ENCODE measurements around the gene MOGAT3. TPM values are rescaled to one million over a fixed set of nuclear protein-coding genes. Genes with fewer than 3 reads are reported as not detected.

MOGAT3 gene
- not detected for total RNA-seq
- under 1 TPM in 1 of 2 donors, not detected in 1; 0.12 TPM for polyA plus RNA-seq (ENCODE audit: insufficient read length in 2 of 2)
- long read RNA-seq, donor 1 = 0 reads
- long read RNA-seq, donor 2 = 0 reads
- long read RNA-seq, donor 3 = 0 reads
- long read RNA-seq, donor 4 = 0 reads

DNA sequence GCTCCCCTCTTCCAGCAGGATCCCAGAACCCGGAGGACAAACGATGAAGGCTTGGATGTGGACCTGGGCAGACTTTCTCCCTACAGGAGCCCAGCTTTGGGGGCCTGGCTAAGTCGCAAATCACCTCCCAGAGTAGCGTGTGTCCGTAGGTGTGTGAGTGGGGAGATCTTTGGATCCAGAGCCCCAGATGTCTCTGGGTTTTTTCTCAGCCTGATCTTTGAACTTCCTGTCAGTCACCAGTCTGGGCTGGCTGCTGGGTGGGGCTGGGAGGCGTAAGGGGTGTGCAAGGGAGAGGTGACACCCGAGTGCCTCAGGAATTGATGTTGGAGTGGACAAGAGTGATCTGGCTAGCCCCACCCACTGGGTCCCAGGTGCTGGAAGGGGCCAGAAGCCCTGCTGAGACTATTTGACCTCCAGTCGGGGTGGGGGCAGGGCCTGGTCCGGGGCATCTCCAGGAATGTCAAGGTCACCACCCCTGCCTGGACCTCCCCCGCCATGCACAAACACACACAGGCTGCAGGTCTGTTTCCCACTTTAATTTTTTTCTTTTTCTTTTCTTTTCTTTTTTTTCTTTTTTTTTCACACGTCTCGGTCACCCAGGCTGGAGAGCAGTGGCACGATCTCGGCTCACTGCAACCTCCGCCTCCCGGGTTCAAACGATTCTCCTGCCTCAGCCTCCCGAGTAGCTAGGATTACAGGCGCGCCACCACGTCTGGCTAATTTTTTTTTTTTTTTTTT lies at the start of gene MOGAT3:
Gene MOGAT3 (minus strand): TSS at position 175 of the 738 bp plus-strand sequence. CDS start 182 bp downstream, outside the sequence.
- H3K4me3 ChIP-seq (ENCODE audit: low read depth, low read length) = no peak within 1 kb of the TSS

GRCh38 chr7:101250324-101250723 lies 49.5 kb upstream of the MOGAT3 start:
- no peak for DNase-seq (ENCODE audit: low read depth in 4 of 6, low spot score in 6 of 6)
- H3K4me3 ChIP-seq (ENCODE audit: low read depth, low read length) = no peak overlapping the region
- no peaks in the 10 kb centered on the region for H3K9me3 ChIP-seq (ENCODE audit: control insufficient read depth, insufficient read depth, low read length)
- no peak overlapping the region for H3K27ac ChIP-seq (ENCODE audit: low read depth, low read length)
- H3K36me3 ChIP-seq (ENCODE audit: control insufficient read depth, insufficient read depth, low read length) = peaks cover 30% of the 10 kb centered on the region
- peaks cover 25% of the 10 kb centered on the region for H3K4me1 ChIP-seq (ENCODE audit: control insufficient read depth, insufficient read depth, low read length)
- H3K27me3 ChIP-seq (ENCODE audit: control insufficient read depth, insufficient read depth, low read length) = no peaks in the 10 kb centered on the region
- 88% methylated on average over 3 of the region's 3 CpGs for WGBS (ENCODE audit: insufficient coverage)

More for the DNA sequence above, at the start of gene MOGAT3:
- DNase-seq (ENCODE audit: low read depth in 4 of 6, low spot score in 6 of 6) = no peak
- Histone ChIP-seq H3K27me3 (ENCODE audit: control insufficient read depth, insufficient read depth, low read length) (peaks cover 37% of the 10 kb centered on the region), H3K9me3 (ENCODE audit: control insufficient read depth, insufficient read depth, low read length) (no peaks in the 10 kb centered on the region), H3K27ac (ENCODE audit: low read depth, low read length) (no peak within 1 kb of the TSS), H3K4me1 (ENCODE audit: control insufficient read depth, insufficient read depth, low read length) (peaks cover 10% of the 10 kb centered on the region), H3K36me3 (ENCODE audit: control insufficient read depth, insufficient read depth, low read length) (peaks cover 5% of the 10 kb centered on the region)
- WGBS (ENCODE audit: insufficient coverage) = 28% methylated on average over 16 of the region's 21 CpGs

- H3K4me3 ChIP-seq (ENCODE audit: low read depth, low read length) = no peak overlapping the region
- H3K27ac ChIP-seq (ENCODE audit: low read depth, low read length) = no peak overlapping the region
- peaks cover 39% of the 10 kb centered on the region for H3K4me1 ChIP-seq (ENCODE audit: control insufficient read depth, insufficient read depth, low read length)
- peaks cover 30% of the 10 kb centered on the region for H3K36me3 ChIP-seq (ENCODE audit: control insufficient read depth, insufficient read depth, low read length)
- no peaks in the 10 kb centered on the region for H3K27me3 ChIP-seq (ENCODE audit: control insufficient read depth, insufficient read depth, low read length)
- 100% methylated on average over 4 of the region's 5 CpGs for whole genome bisulfite sequencing (ENCODE audit: insufficient coverage)
- no peak for DNase-seq (ENCODE audit: low read depth in 4 of 6, low spot score in 6 of 6)
- no peaks in the 10 kb centered on the region for H3K9me3 ChIP-seq (ENCODE audit: control insufficient read depth, insufficient read depth, low read length)
These were observed 47.4 kb upstream of the MOGAT3 start for GRCh38 chr7:101248276-101248675.

- Histone ChIP-seq H3K4me1 (ENCODE audit: control insufficient read depth, insufficient read depth, low read length) (peaks cover 20% of the 10 kb centered on the region), H3K27me3 (ENCODE audit: control insufficient read depth, insufficient read depth, low read length) (no peaks in the 10 kb centered on the region), H3K4me3 (ENCODE audit: low read depth, low read length) (peak overlapping the region; percentile 95), H3K27ac (ENCODE audit: low read depth, low read length) (peak overlapping the region; percentile 96), H3K36me3 (ENCODE audit: control insufficient read depth, insufficient read depth, low read length) (peaks cover 42% of the 10 kb centered on the region), H3K9me3 (ENCODE audit: control insufficient read depth, insufficient read depth, low read length) (no peaks in the 10 kb centered on the region)
- 22% methylated on average over 31 of the region's 32 CpGs for WGBS (ENCODE audit: insufficient coverage)
- no peak for DNase-seq (ENCODE audit: low read depth in 4 of 6, low spot score in 6 of 6)
These were observed 44.4 kb upstream of the MOGAT3 start for GRCh38 chr7:101245147-101245668.

DNA sequence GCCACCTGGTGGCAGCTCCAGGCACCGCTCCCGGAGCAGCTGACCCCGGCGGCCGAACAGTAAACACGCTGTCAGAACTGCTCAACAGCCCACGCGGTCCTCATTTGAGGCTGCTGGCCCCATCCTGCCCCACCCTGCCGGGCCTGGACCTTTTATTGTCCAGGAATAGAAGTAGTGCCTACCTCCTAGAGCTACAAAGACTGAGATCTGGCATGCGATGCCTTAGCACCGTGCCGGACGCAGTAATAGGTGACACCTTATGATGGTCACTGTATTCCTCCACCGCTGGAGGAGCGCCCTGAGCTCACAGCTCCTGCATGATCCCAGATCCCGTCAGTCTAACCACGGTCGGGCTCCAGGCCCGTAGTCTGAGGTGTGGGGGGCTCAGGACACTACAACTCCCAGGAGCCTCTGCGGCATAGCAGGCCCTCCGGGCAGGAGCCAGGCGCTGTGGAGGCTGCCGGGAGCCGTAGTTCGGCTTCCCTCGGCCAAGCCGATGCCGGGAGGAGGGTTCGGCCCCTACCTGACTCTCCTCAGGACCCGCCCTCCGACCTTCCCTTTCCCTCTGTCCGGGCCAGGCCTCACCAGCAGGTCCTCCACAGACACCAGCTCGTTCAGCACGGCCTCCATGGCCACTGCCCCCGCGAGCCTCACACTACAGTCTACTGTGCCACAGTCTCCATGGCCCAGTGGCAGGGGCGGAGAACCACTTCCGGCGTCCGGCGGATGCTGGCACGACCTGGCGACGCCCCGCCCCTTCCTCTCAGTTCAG lies 43.7 kb upstream of the MOGAT3 start, which contains the start of gene FIS1:
Gene FIS1 (minus strand): TSS at position 707 of the 772 bp plus-strand sequence. CDS start 77 bp downstream, at position 630.
- H3K27me3 ChIP-seq (ENCODE audit: control insufficient read depth, insufficient read depth, low read length) = no peaks in the 10 kb centered on the region
- peak within 1 kb of the TSS; percentile 96 for H3K27ac ChIP-seq (ENCODE audit: low read depth, low read length)
- no peaks in the 10 kb centered on the region for H3K9me3 ChIP-seq (ENCODE audit: control insufficient read depth, insufficient read depth, low read length)
- H3K4me1 ChIP-seq (ENCODE audit: control insufficient read depth, insufficient read depth, low read length) = peaks cover 26% of the 10 kb centered on the region
- peak within 1 kb of the TSS; percentile 95 for H3K4me3 ChIP-seq (ENCODE audit: low read depth, low read length)
- DNase-seq (ENCODE audit: low read depth in 4 of 6, low spot score in 6 of 6) = peak; percentile 79 to 97 (median 90)
- 0% methylated on average over 43 of the region's 45 CpGs for WGBS (ENCODE audit: insufficient coverage)
- peaks cover 44% of the 10 kb centered on the region for H3K36me3 ChIP-seq (ENCODE audit: control insufficient read depth, insufficient read depth, low read length)

- Histone ChIP-seq H3K4me3 (ENCODE audit: low read depth, low read length) (peak overlapping the region; percentile 95), H3K27me3 (ENCODE audit: control insufficient read depth, insufficient read depth, low read length) (no peaks in the 10 kb centered on the region), H3K4me1 (ENCODE audit: control insufficient read depth, insufficient read depth, low read length) (peaks cover 29% of the 10 kb centered on the region), H3K36me3 (ENCODE audit: control insufficient read depth, insufficient read depth, low read length) (peaks cover 44% of the 10 kb centered on the region), H3K27ac (ENCODE audit: low read depth, low read length) (peak overlapping the region; percentile 96), H3K9me3 (ENCODE audit: control insufficient read depth, insufficient read depth, low read length) (no peaks in the 10 kb centered on the region)
- DNase-seq (ENCODE audit: low read depth in 4 of 6, low spot score in 6 of 6) = no peak
- 17% methylated on average over 23 of the region's 28 CpGs for WGBS (ENCODE audit: insufficient coverage)
These were observed 43.0 kb upstream of the MOGAT3 start for GRCh38 chr7:101243646-101244374.

DNA sequence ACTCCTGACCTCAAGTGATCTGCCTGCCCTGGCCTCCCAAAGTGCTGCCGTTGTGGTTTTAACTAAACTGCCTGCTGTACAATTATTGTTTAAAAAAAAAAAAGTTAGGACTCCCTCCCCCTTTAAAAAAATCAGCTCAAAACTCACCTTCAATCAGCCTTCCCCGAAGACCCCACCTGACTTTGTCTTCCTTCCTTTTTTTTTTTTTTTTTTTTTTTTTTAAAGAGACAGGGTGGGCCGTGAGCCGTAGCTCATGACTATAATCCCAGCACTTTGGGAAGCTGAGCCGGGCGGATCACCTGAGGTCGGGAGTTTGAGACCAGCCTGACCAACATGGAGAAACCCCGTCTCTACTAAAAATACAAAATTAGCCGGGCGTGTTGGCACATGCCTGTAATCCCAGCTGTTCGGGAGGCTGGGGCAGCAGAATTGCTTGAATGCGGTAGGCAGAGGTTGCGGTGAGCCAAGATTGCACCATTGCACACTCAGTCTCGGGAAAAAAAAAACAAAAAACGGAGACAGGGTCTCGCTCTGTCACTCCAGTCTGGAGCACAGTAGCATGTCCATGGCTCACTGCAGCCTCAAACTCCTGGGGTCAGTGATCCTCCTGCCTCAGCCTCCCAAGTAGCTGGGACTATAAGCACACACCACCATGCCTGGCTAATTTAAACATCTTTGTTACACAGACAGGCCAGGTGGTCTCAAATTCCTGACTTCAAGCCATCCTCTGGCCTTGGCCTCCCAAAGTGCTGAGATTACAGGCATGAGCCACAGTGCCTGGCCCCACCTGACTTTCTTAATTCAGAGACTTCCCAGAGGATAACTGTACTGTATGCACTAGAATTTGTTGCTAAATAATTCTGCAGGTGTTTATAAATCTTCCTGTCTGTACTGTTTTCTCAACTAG lies 40.9 kb upstream of the MOGAT3 start:
- Histone ChIP-seq H3K27ac (ENCODE audit: low read depth, low read length) (no peak overlapping the region), H3K36me3 (ENCODE audit: control insufficient read depth, insufficient read depth, low read length) (peaks cover 52% of the 10 kb centered on the region), H3K27me3 (ENCODE audit: control insufficient read depth, insufficient read depth, low read length) (no peaks in the 10 kb centered on the region), H3K9me3 (ENCODE audit: control insufficient read depth, insufficient read depth, low read length) (no peaks in the 10 kb centered on the region), H3K4me1 (ENCODE audit: control insufficient read depth, insufficient read depth, low read length) (peaks cover 34% of the 10 kb centered on the region), H3K4me3 (ENCODE audit: low read depth, low read length) (no peak overlapping the region)
- 97% methylated on average over 6 of the region's 16 CpGs for WGBS (ENCODE audit: insufficient coverage)
- no peak for DNase-seq (ENCODE audit: low read depth in 4 of 6, low spot score in 6 of 6)

DNA sequence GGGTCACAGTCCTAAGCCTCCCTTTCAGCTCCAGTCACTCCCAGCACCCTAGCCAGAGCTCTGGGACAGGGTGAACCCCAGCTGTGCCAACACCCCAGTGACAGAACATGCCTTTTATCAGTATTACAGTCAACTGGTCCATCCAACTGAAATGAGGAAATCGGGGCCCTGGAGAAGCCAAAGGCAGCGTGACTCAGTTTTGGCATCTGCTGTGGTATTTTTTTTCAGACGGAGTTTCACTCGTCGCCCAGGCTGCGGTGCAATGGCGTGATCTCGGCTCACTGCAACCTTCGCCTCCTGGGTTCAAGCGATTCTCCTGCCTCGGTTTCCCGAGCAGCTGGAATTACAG lies 40.2 kb upstream of the MOGAT3 start:
- H3K27me3 ChIP-seq (ENCODE audit: control insufficient read depth, insufficient read depth, low read length) = no peaks in the 10 kb centered on the region
- H3K4me3 ChIP-seq (ENCODE audit: low read depth, low read length) = no peak overlapping the region
- WGBS (ENCODE audit: insufficient coverage) = 99% methylated on average over 7 of the region's 12 CpGs
- H3K4me1 ChIP-seq (ENCODE audit: control insufficient read depth, insufficient read depth, low read length) = peaks cover 34% of the 10 kb centered on the region
- H3K27ac ChIP-seq (ENCODE audit: low read depth, low read length) = no peak overlapping the region
- no peak for DNase-seq (ENCODE audit: low read depth in 4 of 6, low spot score in 6 of 6)
- peaks cover 59% of the 10 kb centered on the region for H3K36me3 ChIP-seq (ENCODE audit: control insufficient read depth, insufficient read depth, low read length)
- no peaks in the 10 kb centered on the region for H3K9me3 ChIP-seq (ENCODE audit: control insufficient read depth, insufficient read depth, low read length)

Measured in spinal cord (tissue), 10 donors.